ENCODE data around the gene CCNH.

Gene CCNH

GRCh38 chr5:87412630-87413342, at the start of gene CCNH:
CCNH (minus strand) TSS chr5:87412930; CDS start chr5:87412794, 136 bp downstream.
- Histone ChIP-seq H2AFZ (ENCODE audit: low read depth) (peak within 1 kb of the TSS; percentile 97), H4K20me1 (ENCODE audit: insufficient read depth) (no peaks in the 10 kb centered on the region), H3K4me1 (ENCODE audit: low read depth, poor library complexity, severe bottlenecking) (peaks cover 34% of the 10 kb centered on the region), H3K27me3 (ENCODE audit: insufficient read depth, low read depth) (no peaks in the 10 kb centered on the region), H3K4me3 (IDR thresholded peaks at IDR 0.05; ENCODE audit: insufficient read depth, low read depth, low read length) (peak within 1 kb of the TSS; percentile 49), H3K27ac (peak within 1 kb of the TSS; percentile 84), H3K9ac (peak within 1 kb of the TSS; percentile 89), H3K36me3 (ENCODE audit: insufficient read depth) (peaks cover 9% of the 10 kb centered on the region), H3K79me2 (ENCODE audit: insufficient read depth, low read depth) (peaks cover 45% of the 10 kb centered on the region), H3K4me2 (peak within 1 kb of the TSS; percentile 83)
- no peak for TF ChIP-seq CTCF (conservative IDR thresholded peaks at IDR 0.05; ENCODE audit: low read depth, low read length)

GRCh38 chr5:87457706-87458105, 45.0 kb upstream of the CCNH start:
- Histone ChIP-seq H3K9ac (no peak overlapping the region), H3K36me3 (ENCODE audit: insufficient read depth) (no peaks in the 10 kb centered on the region), H3K27me3 (ENCODE audit: insufficient read depth, low read depth) (no peaks in the 10 kb centered on the region), H3K4me2 (no peak overlapping the region), H3K79me2 (ENCODE audit: insufficient read depth, low read depth) (no peaks in the 10 kb centered on the region), H3K27ac (no peak overlapping the region), H3K4me3 (IDR thresholded peaks at IDR 0.05; ENCODE audit: insufficient read depth, low read depth, low read length) (no peak overlapping the region), H4K20me1 (ENCODE audit: insufficient read depth) (no peaks in the 10 kb centered on the region), H2AFZ (ENCODE audit: low read depth) (no peak overlapping the region), H3K4me1 (ENCODE audit: low read depth, poor library complexity, severe bottlenecking) (no peaks in the 10 kb centered on the region)
- TF ChIP-seq CTCF (conservative IDR thresholded peaks at IDR 0.05; ENCODE audit: low read depth, low read length) = no peak

GRCh38 chr5:87453801-87454200, 41.1 kb upstream of the CCNH start:
- Histone ChIP-seq H3K4me2 (no peak overlapping the region), H3K4me1 (ENCODE audit: low read depth, poor library complexity, severe bottlenecking) (no peaks in the 10 kb centered on the region), H3K4me3 (IDR thresholded peaks at IDR 0.05; ENCODE audit: insufficient read depth, low read depth, low read length) (no peak overlapping the region), H3K36me3 (ENCODE audit: insufficient read depth) (no peaks in the 10 kb centered on the region), H3K27ac (no peak overlapping the region), H4K20me1 (ENCODE audit: insufficient read depth) (no peaks in the 10 kb centered on the region), H2AFZ (ENCODE audit: low read depth) (no peak overlapping the region), H3K9ac (no peak overlapping the region), H3K27me3 (ENCODE audit: insufficient read depth, low read depth) (no peaks in the 10 kb centered on the region), H3K79me2 (ENCODE audit: insufficient read depth, low read depth) (no peaks in the 10 kb centered on the region)
- TF ChIP-seq CTCF (conservative IDR thresholded peaks at IDR 0.05; ENCODE audit: low read depth, low read length) = no peak

- Histone ChIP-seq H3K79me2 (ENCODE audit: insufficient read depth, low read depth) (no peaks in the 10 kb centered on the region), H3K36me3 (ENCODE audit: insufficient read depth) (no peaks in the 10 kb centered on the region), H4K20me1 (ENCODE audit: insufficient read depth) (no peaks in the 10 kb centered on the region), H3K4me1 (ENCODE audit: low read depth, poor library complexity, severe bottlenecking) (no peaks in the 10 kb centered on the region), H3K9ac (no peak overlapping the region), H2AFZ (ENCODE audit: low read depth) (no peak overlapping the region), H3K4me3 (IDR thresholded peaks at IDR 0.05; ENCODE audit: insufficient read depth, low read depth, low read length) (no peak overlapping the region), H3K27ac (no peak overlapping the region), H3K4me2 (no peak overlapping the region), H3K27me3 (ENCODE audit: insufficient read depth, low read depth) (no peaks in the 10 kb centered on the region)
- no peak for TF ChIP-seq CTCF (conservative IDR thresholded peaks at IDR 0.05; ENCODE audit: low read depth, low read length)
Observed at GRCh38 chr5:87452837-87453236, 40.1 kb upstream of the CCNH start.
